Spleen (tissue), 11 donors: ENCODE results near the gene MUC12. TPM values are rescaled to one million over a fixed set of nuclear protein-coding genes. Genes with fewer than 3 reads are reported as not detected.
"Not testable (repeated sequence)": the region's sequence is repeated elsewhere in the genome, so short reads cannot be mapped to it uniquely, and the experiment has no call there.

Source experiments
- DNase-seq: peaks from one replicate; pipeline ENCODE4 v3.0.0-alpha.2; 2020
- H3K27ac ChIP-seq, 8 donors: fragments of 200-600 bp; sonication (generic) in 7 of 8; 1 replicate in 4 of 8; 2 replicates in 4 of 8; pipeline versions ENCODE4 v1.5.0 to v1.8.0; 2016 to 2021; ENCODE audit warnings: inconsistent platforms in 4 of 8, mild to moderate bottlenecking in 4 of 8, moderate library complexity in 1 of 8
- H3K27me3 ChIP-seq, 7 donors: fragments of 200-600 bp; sonication (generic) in 6 of 7; replicated peaks in 1 of 7; 1 replicate in 4 of 7; 2 replicates in 3 of 7; pipeline versions ENCODE4 v1.5.0 to v1.8.0; 2016 to 2021; ENCODE audit warnings: inconsistent platforms in 3 of 7, mild to moderate bottlenecking in 1 of 7
- H3K36me3 ChIP-seq, 6 donors: fragments of 200-600 bp; sonication (generic) in 5 of 6; 1 replicate in 4 of 6; 2 replicates in 2 of 6; pipeline versions ENCODE4 v1.5.0 to v1.8.0; 2016 to 2021; ENCODE audit warnings: inconsistent platforms in 2 of 6
- H3K4me1 ChIP-seq, 6 donors: fragments of 200-600 bp; sonication (generic) in 5 of 6; 1 replicate in 3 of 6; 2 replicates in 3 of 6; pipeline versions ENCODE4 v1.5.0 to v1.8.0; 2016 to 2021; ENCODE audit warnings: inconsistent platforms in 3 of 6
- H3K4me3 ChIP-seq, 8 donors: fragments of 200-600 bp; sonication (generic) in 7 of 8; 1 replicate in 4 of 8; 2 replicates in 4 of 8; pipeline versions ENCODE4 v1.5.0 to v1.8.0; 2016 to 2021; ENCODE audit warnings: inconsistent platforms in 4 of 8, mild to moderate bottlenecking in 4 of 8, moderate library complexity in 2 of 8
- H3K9me3 ChIP-seq, 8 donors: fragments of 200-600 bp; sonication (generic) in 7 of 8; 1 replicate in 4 of 8; 2 replicates in 4 of 8; pipeline versions ENCODE4 v1.5.0 to v1.8.0; 2016 to 2021; ENCODE audit warnings: inconsistent platforms in 4 of 8
- CTCF ChIP-seq, 11 experiments: fragments of 200-600 bp in 7 of 11; fragments of 450-650 bp in 4 of 11; sonication (generic) in 4 of 11; IDR thresholded peaks in 8 of 11; conservative IDR thresholded peaks in 3 of 11; 1 replicate in 7 of 11; 2 replicates in 4 of 11; pipeline versions ENCODE4 v1.4.0 to v1.8.0; 2016 to 2021; ENCODE audit warnings: antibody characterized with exemption in 11 of 11, inconsistent platforms in 4 of 11, mild to moderate bottlenecking in 1 of 11
- POLR2A ChIP-seq, 3 donors: fragments of 450-650 bp; IDR thresholded peaks; one replicate each; pipeline ENCODE4 v1.5.1; 2017; ENCODE audit warnings: antibody characterized with exemption in 3 of 3, mild to moderate bottlenecking in 1 of 3
- POLR2AphosphoS5 ChIP-seq, 3 donors: sonication (generic); formaldehyde crosslinking; IDR thresholded peaks; one replicate each; pipeline ENCODE4 v1.5.1; 2017; ENCODE audit warnings: antibody characterized with exemption in 3 of 3
- WGBS, 5 donors: extraction: QIAGEN DNeasy Blood & Tissue Kit in 3 of 5; methylation state at CpG; one replicate each; pipeline versions ENCODE4 v1.1.5 to v1.1.7; 2013 to 2018; 5-methylcytosine and 5-hydroxymethylcytosine counted together
- intact Hi-C: fragments of 100-400 bp; cut with DNase I; formaldehyde crosslinking; loops from one replicate; pipeline ENCODE4 v1.15.0; 2023; ENCODE audit warnings: low total_unique reads
- polyA plus RNA-seq, 3 donors: library from polyadenylated mRNA; stranded (reverse); fragments of 200-250 nt; gene quantifications; one replicate each; pipeline ENCODE4 v1.2.1, GENCODE V29; 2013
- total RNA-seq, 7 donors: library from RNA; depleted of rRNA in 3 of 7; stranded (reverse); fragments of >200 nt in 3 of 7; fragmentation: NEBNext Ultra II Directional in 4 of 7; extraction: Animal tissue kit (Norgen Biotek cat#: 25700) in 4 of 7; gene quantifications; one replicate each; pipeline versions ENCODE4 v1.1.0 to v1.2.1, GENCODE V29; 2016 to 2021
- donor health status: healthy with polysubstance abuse.
- donor health status: DM: no; HTN: no; CAD: no; lungs with moderate emphysema.
- donor health status: DM: no; HTN: no; CAD: no.
- donor health status: Bipolar disorder and iron deficiency.
- donor health status: healthy.
- donor health status: DM: no; HTN: no; CAD: no.
- donor health status: DM: yes; HTN: yes; CAD: no.

Gene MUC12
- total and polyA plus RNA-seq, 10 donors: 0.07 to 1.7 (median 0.82) TPM; not detected in 2

GRCh38 chr7:100929808-100930174, 39.6 kb upstream of the MUC12 start:
- Histone ChIP-seq H3K9me3 (peaks cover 0 to 19% (median 11%) of the 10 kb centered on the region in 8 donors), H3K4me1 (no peaks in the 10 kb centered on the region), H3K36me3 (no peaks in the 10 kb centered on the region), H3K27ac (no peak overlapping the region), H3K27me3 (peaks cover 0 to 22% (median 0%) of the 10 kb centered on the region in 7 donors), H3K4me3 (no peak overlapping the region)
- intact Hi-C loops: no loop called here
- TF ChIP-seq CTCF (IDR thresholded peaks at IDR 0.05 in 8 of 11, conservative IDR thresholded peaks at IDR 0.05 in 3 of 11): no peak
- no peak for TF ChIP-seq POLR2A (IDR thresholded peaks at IDR 0.05)
- TF ChIP-seq POLR2AphosphoS5 (IDR thresholded peaks at IDR 0.05): no peak
- 75 to 100% (median 87%) methylated on average over 1 of the region's 1 CpG for WGBS, 5 donors
- DNase-seq: no peak

GRCh38 chr7:100933734-100934133, 35.6 kb upstream of the MUC12 start:
- H3K27me3 ChIP-seq: peaks cover 0 to 25% (median 0%) of the 10 kb centered on the region in 7 donors
- WGBS, 5 donors: 47 to 58% (median 53%) methylated on average over 4 of the region's 4 CpGs
- H3K27ac ChIP-seq: no peak overlapping the region
- no peaks in the 10 kb centered on the region for H3K36me3 ChIP-seq
- TF ChIP-seq POLR2A (IDR thresholded peaks at IDR 0.05) (no peak), CTCF (IDR thresholded peaks at IDR 0.05 in 8 of 11, conservative IDR thresholded peaks at IDR 0.05 in 3 of 11) (no peak), POLR2AphosphoS5 (IDR thresholded peaks at IDR 0.05) (no peak)
- peak; percentile 54 for DNase-seq
- H3K4me3 ChIP-seq: no peak overlapping the region
- intact Hi-C loops: no loop called here
- H3K4me1 ChIP-seq: no peaks in the 10 kb centered on the region
- H3K9me3 ChIP-seq: peaks cover 0 to 19% (median 11%) of the 10 kb centered on the region in 8 donors

- H3K36me3 ChIP-seq, DNase-seq, intact Hi-C loops, H3K4me3 ChIP-seq, H3K27ac ChIP-seq, H3K4me1 ChIP-seq: not testable (repeated sequence)
- H3K27me3 ChIP-seq: peaks cover 0 to 16% (median 0%) of the 10 kb centered on the region in 7 donors
- WGBS, 5 donors: 61 to 85% (median 77%) methylated on average over 2 of the region's 2 CpGs
- peaks cover 0 to 32% (median 25%) of the 10 kb centered on the region in 8 donors for H3K9me3 ChIP-seq
Measured at GRCh38 chr7:100935381-100935780, 34.0 kb upstream of the MUC12 start.

- H3K27ac ChIP-seq, intact Hi-C loops, H3K27me3 ChIP-seq, H3K4me1 ChIP-seq, H3K4me3 ChIP-seq, H3K36me3 ChIP-seq: not testable (repeated sequence)
- 86 to 94% (median 90%) methylated on average over 7 of the region's 7 CpGs for WGBS, 5 donors
- DNase-seq: peak; percentile 21
- H3K9me3 ChIP-seq: peaks cover 0 to 40% (median 32%) of the 10 kb centered on the region in 8 donors
Measured at GRCh38 chr7:100936167-100936566, 33.2 kb upstream of the MUC12 start.

- H3K27ac ChIP-seq: no peak overlapping the region
- TF ChIP-seq POLR2AphosphoS5 (IDR thresholded peaks at IDR 0.05) (no peak), POLR2A (IDR thresholded peaks at IDR 0.05) (no peak), CTCF (IDR thresholded peaks at IDR 0.05 in 8 of 11, conservative IDR thresholded peaks at IDR 0.05 in 3 of 11) (no peak)
- DNase-seq: no peak
- 62 to 71% (median 70%) methylated on average over 9 of the region's 9 CpGs for WGBS, 5 donors
- intact Hi-C loops: no loop called here
- H3K9me3 ChIP-seq: peaks cover 0 to 27% (median 21%) of the 10 kb centered on the region in 8 donors
- H3K27me3 ChIP-seq: peaks cover 0 to 39% (median 0%) of the 10 kb centered on the region in 7 donors
- H3K36me3 ChIP-seq: no peaks in the 10 kb centered on the region
- H3K4me1 ChIP-seq: no peaks in the 10 kb centered on the region
- no peak overlapping the region for H3K4me3 ChIP-seq
Measured at GRCh38 chr7:100942045-100942774, 27.2 kb upstream of the MUC12 start.
